RWPE2 (cell line): ENCODE data around the gene NUDT3.

ENCODE experiments used
- ATAC-seq: fragments of 200-7000 bp; cut with Tn5 transposase; 3 replicates; pipeline ENCODE4 v1.9.1; 2021; ENCODE audit warnings: low read depth
- DNase-seq: peaks from one replicate; pipeline ENCODE4 v3.0.0-alpha.2; 2020; ENCODE audit warnings: low spot score
- H3K27ac ChIP-seq: fragments of 450-650 bp; 2 replicates; pipeline ENCODE4 v1.5.1; 2017; ENCODE audit warnings: mild to moderate bottlenecking; ENCODE audit not compliant: poor library complexity, severe bottlenecking
- H3K27me3 ChIP-seq: fragments of 250-450 bp; sonication (Bioruptor Pico); 2 replicates; pipeline ENCODE4 v1.5.1; 2021; ENCODE audit warnings: mild to moderate bottlenecking, moderate library complexity; ENCODE audit not compliant: insufficient read depth, poor library complexity, severe bottlenecking
- H3K36me3 ChIP-seq: fragments of 250-450 bp; sonication (Bioruptor Pico); 2 replicates; pipeline ENCODE4 v1.5.1; 2020; ENCODE audit warnings: low read depth, mild to moderate bottlenecking, moderate library complexity
- H3K4me1 ChIP-seq: fragments of 250-450 bp; sonication (Bioruptor Pico); 2 replicates; pipeline ENCODE4 v1.5.1; 2021; ENCODE audit warnings: mild to moderate bottlenecking, moderate library complexity; ENCODE audit not compliant: insufficient read depth, poor library complexity, severe bottlenecking
- H3K4me3 ChIP-seq: fragments of 250-450 bp; sonication (Bioruptor Pico); 2 replicates; pipeline ENCODE4 v1.5.1; 2021; ENCODE audit warnings: mild to moderate bottlenecking, moderate library complexity; ENCODE audit not compliant: severe bottlenecking
- H3K9me3 ChIP-seq: fragments of 250-450 bp; sonication (Bioruptor Pico); 2 replicates; pipeline ENCODE4 v1.5.1; 2021; ENCODE audit warnings: mild to moderate bottlenecking, moderate library complexity; ENCODE audit not compliant: severe bottlenecking
- TF ChIP-seq, protein P1 (sequence below): fragments of 450-650 bp; IDR thresholded peaks from one replicate; pipeline ENCODE4 v1.5.1; 2017; ENCODE audit warnings: mild to moderate bottlenecking, moderate library complexity; ENCODE audit not compliant: poor library complexity, severe bottlenecking

NUDT3 gene

DNA sequence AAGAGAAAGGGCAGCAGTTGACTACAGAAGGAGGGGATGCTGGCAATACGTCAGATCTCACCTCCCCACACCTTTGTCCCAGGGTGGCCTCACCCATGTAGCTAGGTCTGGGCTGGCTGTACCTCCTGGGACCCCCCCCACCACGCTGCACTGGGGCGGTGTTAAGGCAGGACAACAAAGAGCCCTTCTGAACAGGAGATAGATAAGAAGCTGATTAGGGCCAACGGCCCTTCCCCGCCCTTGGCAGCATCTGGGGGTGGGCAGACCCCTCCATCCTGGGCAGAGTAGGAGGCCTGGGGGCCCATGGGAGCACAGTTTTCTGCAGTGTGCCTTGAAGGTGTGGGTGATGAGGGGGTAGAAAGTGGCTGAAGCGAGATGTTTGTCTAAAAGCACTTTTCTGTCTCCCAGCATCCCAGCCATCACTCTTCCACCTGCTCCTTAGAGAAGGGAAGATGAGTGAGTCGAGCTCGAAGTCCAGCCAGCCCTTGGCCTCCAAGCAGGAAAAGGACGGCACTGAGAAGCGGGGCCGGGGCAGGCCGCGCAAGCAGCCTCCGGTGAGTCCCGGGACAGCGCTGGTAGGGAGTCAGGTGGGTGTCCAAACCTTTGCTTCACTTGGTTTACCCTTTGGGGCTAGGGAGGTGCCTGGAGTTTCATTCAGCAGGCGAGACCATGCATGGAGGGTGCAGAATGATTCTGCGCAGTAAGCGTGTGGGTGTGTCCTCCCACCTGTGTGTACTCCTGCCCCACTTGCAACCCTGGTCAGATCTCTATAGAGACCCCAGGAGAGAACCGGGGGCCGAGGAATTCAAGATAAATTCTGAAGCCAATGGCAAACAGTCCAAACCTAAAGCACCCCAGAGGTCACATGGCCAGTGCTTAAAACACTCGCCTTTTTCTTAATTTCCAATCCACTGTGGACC, 151.9 kb downstream of the NUDT3 start:
- H3K4me3 ChIP-seq = no peak overlapping the region
- no peak for ATAC-seq
- TF ChIP-seq, protein P1, sequence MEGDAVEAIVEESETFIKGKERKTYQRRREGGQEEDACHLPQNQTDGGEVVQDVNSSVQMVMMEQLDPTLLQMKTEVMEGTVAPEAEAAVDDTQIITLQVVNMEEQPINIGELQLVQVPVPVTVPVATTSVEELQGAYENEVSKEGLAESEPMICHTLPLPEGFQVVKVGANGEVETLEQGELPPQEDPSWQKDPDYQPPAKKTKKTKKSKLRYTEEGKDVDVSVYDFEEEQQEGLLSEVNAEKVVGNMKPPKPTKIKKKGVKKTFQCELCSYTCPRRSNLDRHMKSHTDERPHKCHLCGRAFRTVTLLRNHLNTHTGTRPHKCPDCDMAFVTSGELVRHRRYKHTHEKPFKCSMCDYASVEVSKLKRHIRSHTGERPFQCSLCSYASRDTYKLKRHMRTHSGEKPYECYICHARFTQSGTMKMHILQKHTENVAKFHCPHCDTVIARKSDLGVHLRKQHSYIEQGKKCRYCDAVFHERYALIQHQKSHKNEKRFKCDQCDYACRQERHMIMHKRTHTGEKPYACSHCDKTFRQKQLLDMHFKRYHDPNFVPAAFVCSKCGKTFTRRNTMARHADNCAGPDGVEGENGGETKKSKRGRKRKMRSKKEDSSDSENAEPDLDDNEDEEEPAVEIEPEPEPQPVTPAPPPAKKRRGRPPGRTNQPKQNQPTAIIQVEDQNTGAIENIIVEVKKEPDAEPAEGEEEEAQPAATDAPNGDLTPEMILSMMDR = no peak
- peaks cover 65% of the 10 kb centered on the region for H3K36me3 ChIP-seq
- no peaks in the 10 kb centered on the region for H3K27me3 ChIP-seq
- H3K9me3 ChIP-seq = no peaks in the 10 kb centered on the region
- DNase-seq = peak; percentile 32
- H3K27ac ChIP-seq = peak overlapping the region; percentile 95
- peaks cover 65% of the 10 kb centered on the region for H3K4me1 ChIP-seq

GRCh38 chr6:34239893-34240292, 152.6 kb downstream of the NUDT3 start:
- H3K4me3 ChIP-seq = no peak overlapping the region

GRCh38 chr6:34239500-34239825, 153.0 kb downstream of the NUDT3 start:
- ATAC-seq (no peak), DNase-seq (peak; percentile 9)
- H3K9me3 ChIP-seq = no peaks in the 10 kb centered on the region
- H3K27me3 ChIP-seq = no peaks in the 10 kb centered on the region
- H3K36me3 ChIP-seq = peaks cover 57% of the 10 kb centered on the region
- peaks cover 59% of the 10 kb centered on the region for H3K4me1 ChIP-seq
- H3K4me3 ChIP-seq = no peak overlapping the region
- H3K27ac ChIP-seq = peak overlapping the region; percentile 95
- TF ChIP-seq, protein P1 = no peak

More at GRCh38 chr6:34239893-34240292, 152.6 kb downstream of the NUDT3 start:
- Histone ChIP-seq H3K4me1 (peaks cover 63% of the 10 kb centered on the region), H3K9me3 (no peaks in the 10 kb centered on the region), H3K36me3 (peaks cover 62% of the 10 kb centered on the region), H3K27me3 (no peaks in the 10 kb centered on the region), H3K27ac (peak overlapping the region; percentile 95)
- DNase-seq = no peak
- TF ChIP-seq, protein P1 = no peak
- ATAC-seq = no peak

GRCh38 chr6:34238585-34239499, 153.6 kb downstream of the NUDT3 start:
- no peaks in the 10 kb centered on the region for H3K9me3 ChIP-seq
- H3K4me3 ChIP-seq = peak overlapping the region; percentile 98
- DNase-seq = peak; percentile 6
- H3K36me3 ChIP-seq = peaks cover 52% of the 10 kb centered on the region
- H3K27ac ChIP-seq = peak overlapping the region; percentile 95
- no peak for ATAC-seq
- H3K27me3 ChIP-seq = no peaks in the 10 kb centered on the region
- peaks cover 53% of the 10 kb centered on the region for H3K4me1 ChIP-seq
- TF ChIP-seq, protein P1 = no peak
